NT2/D1 (cell line): Measurements from ENCODE around the gene SLX1B.
"Not testable (repeated sequence)": the region's sequence is repeated elsewhere in the genome, so short reads cannot be mapped to it uniquely, and the experiment has no call there.

Experiments
- SUZ12 ChIP-seq: IDR thresholded peaks from 2 replicates; pipeline ENCODE4 v1.6.1; 2011; ENCODE audit not compliant: insufficient read length, insufficient read depth; ENCODE audit errors: extremely low read depth
- YY1 ChIP-seq: IDR thresholded peaks from 2 replicates; pipeline ENCODE4 v1.6.1; 2011; ENCODE audit not compliant: insufficient read length, insufficient read depth

DNA sequence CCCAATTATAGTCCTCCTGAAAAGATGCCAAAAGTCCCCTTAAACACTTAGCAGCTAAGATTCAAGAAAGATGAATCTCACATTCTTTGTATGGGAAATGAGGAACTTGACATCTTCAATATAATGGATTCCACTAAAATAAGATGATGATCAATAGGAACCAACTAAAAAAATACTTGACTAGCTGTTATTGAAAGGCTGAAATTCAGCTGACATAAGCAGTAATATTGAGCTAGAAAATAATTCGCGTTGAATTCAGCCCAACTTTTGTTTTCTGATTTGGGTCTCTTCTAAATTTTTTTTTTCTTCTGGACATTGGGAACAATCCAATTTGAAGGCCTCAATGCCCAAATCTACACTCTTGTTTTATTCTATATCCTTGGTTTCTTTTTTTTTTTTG lies 30.7 kb upstream of the SLX1B start:
- not testable (repeated sequence) for TF ChIP-seq YY1, SUZ12
